GM23248 (cell line): ENCODE measurements around the gene DDAH1.

ENCODE experiments used
- EZH2 ChIP-seq: fragments of 200-600 bp; sonication (generic); IDR thresholded peaks from 2 replicates; pipeline ENCODE4 v1.6.1; 2018; ENCODE audit warnings: antibody characterized with exemption, mild to moderate bottlenecking; ENCODE audit not compliant: insufficient read depth, poor library complexity, severe bottlenecking
- EZH2phosphoT487 ChIP-seq: fragments of 200-600 bp; sonication (generic); IDR thresholded peaks from 2 replicates; pipeline ENCODE4 v1.6.1; 2018; ENCODE audit warnings: antibody characterized with exemption, moderate library complexity, mild to moderate bottlenecking, low read depth; ENCODE audit not compliant: insufficient read depth

DNA sequence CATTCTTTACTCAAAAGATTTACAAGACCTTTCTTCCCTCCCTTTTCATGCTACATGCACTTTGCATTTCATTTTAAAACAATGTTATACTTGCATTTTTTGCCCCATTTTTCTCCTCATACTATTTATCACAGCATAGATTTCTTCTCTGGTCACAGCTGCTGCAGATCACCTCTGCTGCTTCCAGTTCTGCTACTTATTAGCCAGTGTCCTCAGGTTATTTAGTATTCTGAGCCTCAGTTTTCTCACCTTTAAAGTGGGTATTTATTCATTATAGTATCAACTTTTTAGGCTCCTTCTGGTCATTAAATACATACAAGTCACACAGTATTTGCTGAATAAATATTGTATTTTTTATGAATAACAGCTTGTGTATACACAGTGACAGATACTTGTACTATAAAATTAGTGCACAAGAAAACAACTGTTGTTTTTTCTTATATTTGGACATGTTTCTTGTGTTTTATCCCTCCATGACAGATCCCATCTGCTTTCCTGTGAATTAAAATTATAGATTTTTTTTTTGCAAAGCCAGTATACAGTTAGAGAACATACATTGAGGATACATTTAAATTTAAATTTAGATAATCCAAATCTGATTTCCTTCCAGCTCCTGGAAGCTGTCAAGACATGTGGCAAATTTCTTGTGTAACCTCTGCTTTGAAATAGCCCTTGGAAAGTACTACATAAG, 103.2 kb downstream of the DDAH1 start:
- TF ChIP-seq EZH2 (no peak), EZH2phosphoT487 (no peak)
